ENCODE data around the gene DHX29. TPM values are rescaled to one million over a fixed set of nuclear protein-coding genes. Genes with fewer than 3 reads are reported as not detected.

DHX29 gene
- total RNA-seq, 2 donors from 2014 or later, result 29.5 to 35.6 TPM

GRCh38 chr5:55226027-55226933, 81.2 kb downstream of the DHX29 start:
- TF ChIP-seq CTCF (IDR thresholded peaks at IDR 0.05), result peak; percentile 32
- Histone ChIP-seq H3K4me1 (ENCODE audit: control insufficient read depth in 1 of 2, low read depth in 2 of 2) (peaks cover 8 to 25% of the 10 kb centered on the region in 2 donors), H3K9me3 (no peaks in the 10 kb centered on the region), H3K27ac (no peak overlapping the region), H3K4me3 (peak overlapping the region; percentile 74), H3K36me3 (no peaks in the 10 kb centered on the region), H3K27me3 (replicated peaks; ENCODE audit: insufficient read depth) (peaks cover 49% of the 10 kb centered on the region)
- DNase-seq (ENCODE audit: low spot score), result no peak
- no peak for ATAC-seq (ENCODE audit: insufficient number of reproducible peaks, low FRiP score, low read depth)

GRCh38 chr5:55225346-55225745, 82.1 kb downstream of the DHX29 start:
- Histone ChIP-seq H3K4me3 (no peak overlapping the region), H3K4me1 (ENCODE audit: control insufficient read depth in 1 of 2, low read depth in 2 of 2) (peaks cover 13 to 28% of the 10 kb centered on the region in 2 donors), H3K27ac (no peak overlapping the region), H3K9me3 (no peaks in the 10 kb centered on the region), H3K27me3 (replicated peaks; ENCODE audit: insufficient read depth) (peaks cover 45% of the 10 kb centered on the region), H3K36me3 (no peaks in the 10 kb centered on the region)
- no peak for ATAC-seq (ENCODE audit: insufficient number of reproducible peaks, low FRiP score, low read depth)
- no peak for DNase-seq (ENCODE audit: low spot score)
- no peak for TF ChIP-seq CTCF (IDR thresholded peaks at IDR 0.05)

GRCh38 chr5:55223812-55224240, 83.7 kb downstream of the DHX29 start:
- Histone ChIP-seq H3K9me3 (no peaks in the 10 kb centered on the region), H3K4me1 (ENCODE audit: control insufficient read depth in 1 of 2, low read depth in 2 of 2) (peaks cover 13 to 31% of the 10 kb centered on the region in 2 donors), H3K27ac (no peak overlapping the region), H3K4me3 (peak overlapping the region; percentile 25), H3K36me3 (no peaks in the 10 kb centered on the region), H3K27me3 (replicated peaks; ENCODE audit: insufficient read depth) (peaks cover 31% of the 10 kb centered on the region)
- ATAC-seq (ENCODE audit: insufficient number of reproducible peaks, low FRiP score, low read depth) (no peak), DNase-seq (ENCODE audit: low spot score) (no peak)
- no peak for TF ChIP-seq CTCF (IDR thresholded peaks at IDR 0.05)

GRCh38 chr5:55222985-55223811, 84.3 kb downstream of the DHX29 start:
- peak overlapping the region; percentile 25 for H3K4me3 ChIP-seq
- ATAC-seq (ENCODE audit: insufficient number of reproducible peaks, low FRiP score, low read depth) (no peak), DNase-seq (ENCODE audit: low spot score) (no peak)
- H3K36me3 ChIP-seq, result no peaks in the 10 kb centered on the region
- no peak overlapping the region for H3K27ac ChIP-seq
- no peak for TF ChIP-seq CTCF (IDR thresholded peaks at IDR 0.05)
- H3K27me3 ChIP-seq (replicated peaks; ENCODE audit: insufficient read depth), result peaks cover 31% of the 10 kb centered on the region
- peaks cover 13 to 31% of the 10 kb centered on the region in 2 donors for H3K4me1 ChIP-seq (ENCODE audit: control insufficient read depth in 1 of 2, low read depth in 2 of 2)
- H3K9me3 ChIP-seq, result no peaks in the 10 kb centered on the region
